Endodermal cell (in vitro differentiated cells): ENCODE results near the gene ATAD3B. TPM values are rescaled to one million over a fixed set of nuclear protein-coding genes. Genes with fewer than 3 reads are reported as not detected.
"Not testable (repeated sequence)": the region's sequence is repeated elsewhere in the genome, so short reads cannot be mapped to it uniquely, and the experiment has no call there.

ENCODE experiments used
- DNase-seq: peaks from one replicate; pipeline ENCODE4 v3.0.0-alpha.2; 2017
- H3K27ac ChIP-seq: 2 replicates; pipeline ENCODE4 v1.5.1; 2013; ENCODE audit warnings: mild to moderate bottlenecking, low read depth, low read length, moderate library complexity
- H3K27me3 ChIP-seq: 2 replicates; pipeline ENCODE4 v1.6.1; 2013; ENCODE audit warnings: mild to moderate bottlenecking, low read length, moderate library complexity; ENCODE audit not compliant: insufficient read depth, control insufficient read depth, poor library complexity, severe bottlenecking
- H3K36me3 ChIP-seq: 2 replicates; pipeline ENCODE4 v1.7.0; 2013; ENCODE audit warnings: mild to moderate bottlenecking, low read length, moderate library complexity; ENCODE audit not compliant: control insufficient read depth, insufficient read depth
- H3K4me1 ChIP-seq: one replicate; pipeline ENCODE4 v1.7.0; 2013; ENCODE audit warnings: low read length; ENCODE audit not compliant: control insufficient read depth, insufficient read depth
- H3K4me3 ChIP-seq: 2 replicates; pipeline ENCODE4 v1.5.1; 2013; ENCODE audit warnings: mild to moderate bottlenecking, low read length, moderate library complexity
- H3K9ac ChIP-seq: 2 replicates; pipeline ENCODE4 v1.6.1; 2013; ENCODE audit warnings: mild to moderate bottlenecking, low read length, moderate library complexity; ENCODE audit not compliant: poor library complexity, severe bottlenecking; ENCODE audit errors: extremely low read depth
- H3K9me3 ChIP-seq: 2 replicates; pipeline ENCODE4 v1.6.1; 2013; ENCODE audit warnings: mild to moderate bottlenecking, low read length, moderate library complexity; ENCODE audit not compliant: control insufficient read depth
- H3K27ac Mint-ChIP-seq: 2 replicates; pipeline ENCODE4 v1.8.0; 2020; ENCODE audit warnings: mixed read lengths
- H3K27me3 Mint-ChIP-seq: 2 replicates; pipeline ENCODE4 v1.8.0; 2021; ENCODE audit warnings: mild to moderate bottlenecking, mixed read lengths; ENCODE audit not compliant: insufficient read depth
- H3K36me3 Mint-ChIP-seq: 2 replicates; pipeline ENCODE4 v1.8.0; 2020; ENCODE audit warnings: low read depth, mixed read lengths
- H3K4me1 Mint-ChIP-seq: 2 replicates; pipeline ENCODE4 v1.8.0; 2020; ENCODE audit warnings: mixed read lengths
- H3K4me3 Mint-ChIP-seq: 2 replicates; pipeline ENCODE4 v1.8.0; 2020; ENCODE audit warnings: mild to moderate bottlenecking, moderate library complexity, mixed read lengths
- H3K9me3 Mint-ChIP-seq: 2 replicates; pipeline ENCODE4 v1.8.0; 2020; ENCODE audit warnings: mild to moderate bottlenecking, mixed read lengths
- CTCF ChIP-seq: fragments of 200-600 bp; sonication (generic); conservative IDR thresholded peaks from 2 replicates; pipeline ENCODE4 v1.5.0; 2021; ENCODE audit warnings: antibody characterized with exemption, mild to moderate bottlenecking
- WGBS, 2 experiments: methylation state at CpG; one replicate each; pipeline versions ENCODE4 v1.1.5 to v1.1.7; 2013; ENCODE audit warnings: missing lambda C conversion rate in 2 of 2, mixed read lengths in 1 of 2; ENCODE audit not compliant: insufficient coverage in 1 of 2, insufficient read length in 1 of 2; 5-methylcytosine and 5-hydroxymethylcytosine counted together
- total RNA-seq, 2 donors: library from RNA; stranded (reverse); fragmentation: NEBNext Ultra II Directional in 1 of 2; extraction: Animal tissue kit (Norgen Biotek cat#: 25700) in 1 of 2; gene quantifications; 2 replicates in 1 of 2; 3 replicates in 1 of 2; pipeline ENCODE4 v1.2.1, GENCODE V29; 2021

ATAD3B gene
- total RNA-seq, 2 donors from 2014 or later: 41.8 to 47.4 TPM

- Mint-ChIP-seq H3K4me1 (no peaks in the 10 kb centered on the region), H3K4me3 (no peak overlapping the region), H3K27me3 (peaks cover 3% of the 10 kb centered on the region), H3K27ac (no peak overlapping the region), H3K36me3 (no peaks in the 10 kb centered on the region), H3K9me3 (no peaks in the 10 kb centered on the region)
- no peak overlapping the region for H3K27ac ChIP-seq
- no peaks in the 10 kb centered on the region for H3K36me3 ChIP-seq
- 95 to 97% methylated on average over 8 to 16 of the region's 16 CpGs for WGBS, 2 experiments
- TF ChIP-seq CTCF: no peak
- no peaks in the 10 kb centered on the region for H3K4me1 ChIP-seq
- H3K4me3 ChIP-seq: no peak overlapping the region
- DNase-seq: no peak
- no peaks in the 10 kb centered on the region for H3K9me3 ChIP-seq
- no peaks in the 10 kb centered on the region for H3K27me3 ChIP-seq
- no peak overlapping the region for H3K9ac ChIP-seq
Measured at GRCh38 chr1:1452882-1453281, 18.7 kb upstream of the ATAD3B start.

GRCh38 chr1:1454286-1455056 lies 17.1 kb upstream of the ATAD3B start:
- not testable (repeated sequence) for DNase-seq, H3K4me3 Mint-ChIP-seq
- WGBS, 2 experiments: 94 to 95% methylated on average over 29 to 36 of the region's 41 CpGs

GRCh38 chr1:1455366-1455884 lies 16.1 kb upstream of the ATAD3B start:
- Histone ChIP-seq H3K27ac (no peak overlapping the region), H3K4me1 (no peaks in the 10 kb centered on the region), H3K4me3 (no peak overlapping the region), H3K9ac (no peak overlapping the region), H3K36me3 (no peaks in the 10 kb centered on the region), H3K9me3 (no peaks in the 10 kb centered on the region), H3K27me3 (no peaks in the 10 kb centered on the region)
- 94 to 96% methylated on average over 18 to 24 of the region's 30 CpGs for WGBS, 2 experiments
- H3K4me1 Mint-ChIP-seq: no peaks in the 10 kb centered on the region
- no peak for TF ChIP-seq CTCF
- no peak for DNase-seq
- no peaks in the 10 kb centered on the region for H3K27me3 Mint-ChIP-seq
- H3K36me3 Mint-ChIP-seq: no peaks in the 10 kb centered on the region
- no peak overlapping the region for H3K27ac Mint-ChIP-seq
- H3K9me3 Mint-ChIP-seq: no peaks in the 10 kb centered on the region
- H3K4me3 Mint-ChIP-seq: no peak overlapping the region

More at GRCh38 chr1:1454286-1455056, 17.1 kb upstream of the ATAD3B start:
- not testable (repeated sequence) for H3K27ac ChIP-seq, H3K27ac Mint-ChIP-seq, H3K4me1 Mint-ChIP-seq, H3K27me3 ChIP-seq, H3K4me3 ChIP-seq, H3K36me3 Mint-ChIP-seq, H3K27me3 Mint-ChIP-seq, H3K9me3 ChIP-seq, H3K9ac ChIP-seq, H3K36me3 ChIP-seq, H3K9me3 Mint-ChIP-seq, H3K4me1 ChIP-seq

- not testable (repeated sequence) for H3K9me3 Mint-ChIP-seq, H3K27ac ChIP-seq, H3K27me3 ChIP-seq, H3K4me1 Mint-ChIP-seq, H3K4me1 ChIP-seq, H3K9me3 ChIP-seq, H3K27ac Mint-ChIP-seq, H3K9ac ChIP-seq, H3K36me3 Mint-ChIP-seq, H3K36me3 ChIP-seq, DNase-seq, H3K27me3 Mint-ChIP-seq, H3K4me3 Mint-ChIP-seq, H3K4me3 ChIP-seq
- 86% methylated on average over 1 of the region's 15 CpGs; no CpG with 5 or more reads in 1 of the 2 experiments for WGBS, 2 experiments
Measured at GRCh38 chr1:1455934-1456333, 15.6 kb upstream of the ATAD3B start.

GRCh38 chr1:1456683-1457255 lies 14.8 kb upstream of the ATAD3B start:
- not testable (repeated sequence) for H3K9me3 Mint-ChIP-seq, H3K27me3 Mint-ChIP-seq, H3K27ac ChIP-seq, H3K4me1 Mint-ChIP-seq, H3K4me3 ChIP-seq, DNase-seq, H3K4me1 ChIP-seq, H3K9ac ChIP-seq, H3K9me3 ChIP-seq, H3K27ac Mint-ChIP-seq, H3K36me3 ChIP-seq, H3K27me3 ChIP-seq, H3K36me3 Mint-ChIP-seq, H3K4me3 Mint-ChIP-seq
- 92 to 93% methylated on average over 13 to 18 of the region's 22 CpGs for WGBS, 2 experiments
